NCI-H82 treated with DMSO at 0.1 percent for 48 hours (cell line): Measurements from ENCODE around the gene GOLGA5.
"Not testable (repeated sequence)": the region's sequence is repeated elsewhere in the genome, so short reads cannot be mapped to it uniquely, and the experiment has no call there.

ENCODE experiments used
- DNase-seq: peaks from one replicate; lab custom pipeline; 2025; ENCODE audit not compliant: unreplicated experiment; lab: John Stamatoyannopoulos, UW

The GOLGA5 gene, protein sequence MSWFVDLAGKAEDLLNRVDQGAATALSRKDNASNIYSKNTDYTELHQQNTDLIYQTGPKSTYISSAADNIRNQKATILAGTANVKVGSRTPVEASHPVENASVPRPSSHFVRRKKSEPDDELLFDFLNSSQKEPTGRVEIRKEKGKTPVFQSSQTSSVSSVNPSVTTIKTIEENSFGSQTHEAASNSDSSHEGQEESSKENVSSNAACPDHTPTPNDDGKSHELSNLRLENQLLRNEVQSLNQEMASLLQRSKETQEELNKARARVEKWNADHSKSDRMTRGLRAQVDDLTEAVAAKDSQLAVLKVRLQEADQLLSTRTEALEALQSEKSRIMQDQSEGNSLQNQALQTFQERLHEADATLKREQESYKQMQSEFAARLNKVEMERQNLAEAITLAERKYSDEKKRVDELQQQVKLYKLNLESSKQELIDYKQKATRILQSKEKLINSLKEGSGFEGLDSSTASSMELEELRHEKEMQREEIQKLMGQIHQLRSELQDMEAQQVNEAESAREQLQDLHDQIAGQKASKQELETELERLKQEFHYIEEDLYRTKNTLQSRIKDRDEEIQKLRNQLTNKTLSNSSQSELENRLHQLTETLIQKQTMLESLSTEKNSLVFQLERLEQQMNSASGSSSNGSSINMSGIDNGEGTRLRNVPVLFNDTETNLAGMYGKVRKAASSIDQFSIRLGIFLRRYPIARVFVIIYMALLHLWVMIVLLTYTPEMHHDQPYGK

DNA sequence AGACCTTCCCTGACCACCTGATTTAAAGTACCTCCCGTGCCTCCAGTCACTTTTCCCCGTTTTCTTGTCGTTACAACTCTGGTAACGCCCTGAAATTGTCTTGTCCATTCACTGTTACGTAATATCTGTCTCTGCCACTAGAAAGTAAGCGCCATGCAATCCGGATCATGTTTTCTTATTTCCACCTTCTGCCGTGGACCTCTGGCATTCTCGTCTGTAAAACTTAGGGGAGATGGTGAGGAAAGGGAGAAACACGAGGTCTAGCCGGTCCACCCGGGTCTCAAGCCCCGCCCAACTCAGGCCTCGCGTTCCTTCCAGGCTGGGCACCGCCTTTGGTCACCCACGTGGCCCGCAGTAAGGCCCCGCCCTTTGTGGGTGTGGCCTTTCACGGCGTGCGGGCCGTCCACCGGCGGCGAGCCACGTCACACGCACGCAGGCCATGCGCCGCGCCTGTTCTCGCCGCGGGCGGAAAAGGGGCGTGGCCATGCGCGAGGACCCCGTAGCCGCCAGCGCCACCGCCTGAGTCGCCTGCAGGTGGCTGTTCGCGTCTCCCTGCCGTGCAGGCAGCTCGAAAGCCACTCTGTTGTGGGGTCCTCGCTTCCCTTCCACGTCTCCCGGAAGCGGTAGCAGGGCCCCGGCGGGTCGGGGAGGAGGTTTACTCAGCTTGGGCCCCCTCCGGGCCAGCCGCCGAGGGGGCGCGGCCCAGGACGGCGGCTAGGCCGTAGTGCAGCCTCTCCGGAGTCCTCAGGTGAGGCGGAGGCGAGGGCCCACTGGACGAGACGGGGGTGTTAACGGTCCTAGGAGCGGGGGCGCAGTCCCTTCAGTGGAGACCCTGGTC, at the start of gene GOLGA5:
Gene GOLGA5 (plus strand): TSS at position 597 of the 838 bp plus-strand sequence. CDS start 3,133 bp downstream, outside the sequence.
- DNase-seq: peak; percentile 67

DNA sequence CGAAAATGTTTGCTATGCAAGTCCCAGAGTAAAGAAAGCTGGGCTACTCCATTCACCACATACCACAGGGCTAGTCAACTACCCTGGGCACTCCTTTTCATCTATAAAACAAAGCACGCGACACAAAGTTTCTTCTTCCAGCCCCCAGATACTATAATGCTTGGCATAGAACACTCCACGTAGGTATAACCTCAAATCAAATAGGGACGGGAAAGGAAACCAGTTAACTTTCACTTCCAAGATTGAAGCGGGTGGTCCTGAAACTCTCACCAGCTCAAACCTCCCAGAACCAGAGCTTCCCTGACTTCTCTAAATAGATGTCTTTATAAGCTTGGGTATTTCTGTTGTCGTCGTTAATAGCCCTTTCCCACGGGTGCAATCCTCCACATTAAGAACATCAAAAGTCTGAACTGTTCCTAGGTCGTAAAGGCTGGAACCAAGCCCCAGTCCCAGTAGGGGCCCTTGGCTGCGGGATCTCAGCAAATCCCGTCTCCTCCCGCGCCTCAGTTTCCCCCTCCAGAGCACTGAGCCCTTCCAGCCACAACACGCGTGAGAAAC, 46.3 kb upstream of the GOLGA5 start:
- no peak for DNase-seq

DNA sequence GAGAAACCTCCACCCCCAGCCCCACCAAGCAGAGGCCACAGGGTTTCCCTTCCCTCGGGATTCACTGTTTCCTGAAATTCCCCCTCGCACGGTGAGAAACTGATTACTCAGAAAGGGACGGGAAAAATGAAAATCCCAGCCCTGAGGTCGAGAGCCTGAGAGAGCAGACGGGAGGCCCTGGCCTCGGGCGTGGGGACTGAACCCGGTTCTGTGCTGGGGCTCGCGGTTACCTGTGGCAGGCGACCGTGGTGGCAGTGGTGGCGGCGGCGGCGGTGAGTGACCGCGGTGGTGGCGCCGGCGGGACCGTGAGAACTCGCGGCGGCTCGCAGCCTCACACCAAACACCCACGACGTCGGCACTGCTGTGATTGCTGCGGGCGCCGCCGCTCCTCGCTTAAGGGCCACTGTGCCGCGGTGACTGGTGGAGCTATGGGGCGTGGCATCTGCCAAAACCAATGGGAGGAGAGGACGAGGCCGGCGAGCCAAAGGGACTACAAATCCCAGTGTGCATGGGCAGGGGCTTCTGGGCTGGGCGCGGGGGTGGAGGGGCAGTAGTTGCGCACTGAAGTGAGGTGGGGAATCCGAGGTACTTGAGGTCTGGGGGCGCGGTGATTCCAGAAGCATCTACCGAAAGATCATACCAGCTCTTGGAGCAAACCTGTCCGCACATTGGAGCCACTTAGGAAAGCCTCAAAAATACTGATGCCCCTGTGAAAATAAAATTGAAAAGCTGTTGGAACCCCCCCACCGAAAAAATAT, 45.7 kb upstream of the GOLGA5 start, which contains the start of gene LGMN:
Gene LGMN (minus strand): TSS at position 369 of the 758 bp plus-strand sequence. CDS start 15,841 bp downstream, outside the sequence.
- DNase-seq: peak; percentile 85

DNA sequence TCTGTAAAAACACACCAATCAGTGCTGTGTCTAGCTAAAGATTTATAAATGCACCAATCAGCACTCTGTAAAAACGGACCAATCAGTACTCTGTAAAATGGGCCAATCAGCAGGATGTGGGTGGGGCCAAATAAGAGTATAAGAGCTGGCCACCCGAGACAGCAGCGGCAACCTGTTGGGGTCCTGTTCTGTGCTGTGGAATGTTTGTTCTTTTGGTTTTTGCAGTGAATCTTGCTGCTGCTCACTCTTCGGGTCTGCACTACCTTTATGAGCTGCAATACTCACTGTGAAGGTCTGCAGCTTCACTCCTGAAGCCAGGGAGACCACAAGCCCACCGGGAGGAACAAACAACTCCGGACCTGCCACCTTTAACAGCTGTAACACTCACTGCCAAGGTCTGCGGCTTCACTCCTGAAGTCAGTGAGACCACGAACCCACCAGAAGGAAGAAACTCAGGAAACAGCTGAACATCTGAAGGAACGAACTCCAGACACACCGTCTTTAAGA, 43.8 kb upstream of the GOLGA5 start:
- DNase-seq: not testable (repeated sequence)

DNA sequence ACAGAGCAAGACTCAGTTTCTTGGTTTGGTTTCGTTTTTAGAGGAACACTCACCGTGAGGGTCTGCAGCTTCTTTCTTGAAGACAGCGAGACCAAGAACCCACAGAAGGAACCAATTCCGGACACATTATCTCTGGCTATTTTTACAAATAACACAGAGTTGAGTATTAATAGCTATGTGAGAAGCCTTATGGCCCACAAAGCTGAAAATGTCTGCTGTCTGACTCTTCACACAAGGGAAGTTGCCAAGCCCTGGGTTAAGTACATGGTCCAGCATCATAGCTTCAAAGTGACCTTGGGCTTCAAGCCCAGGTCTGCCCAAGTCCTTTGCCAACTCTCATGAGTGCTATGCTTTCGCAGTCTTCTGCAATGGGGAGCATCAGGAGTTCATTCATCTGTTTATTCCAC, 43.1 kb upstream of the GOLGA5 start:
- DNase-seq: no peak

DNA sequence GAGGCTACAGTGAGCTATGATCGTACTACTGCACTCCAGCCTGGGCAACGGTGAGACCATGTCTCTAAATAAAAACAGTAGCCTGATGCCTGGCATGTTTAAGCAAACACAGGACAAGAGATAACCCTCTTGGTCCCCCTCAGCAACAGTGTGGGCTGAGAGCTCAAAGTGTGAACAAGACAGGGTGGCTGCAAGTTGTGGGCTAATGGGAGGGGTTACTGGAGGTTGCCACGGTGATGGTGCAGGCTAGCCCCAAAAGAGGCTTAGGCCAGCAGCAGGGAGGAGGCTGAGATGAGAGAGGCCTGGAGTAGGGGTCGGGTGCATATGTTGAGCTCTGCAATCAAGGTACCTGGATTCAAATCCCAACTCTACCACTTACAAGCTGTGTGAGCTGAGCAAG, 42.3 kb upstream of the GOLGA5 start:
- DNase-seq: peak; percentile 20

DNA sequence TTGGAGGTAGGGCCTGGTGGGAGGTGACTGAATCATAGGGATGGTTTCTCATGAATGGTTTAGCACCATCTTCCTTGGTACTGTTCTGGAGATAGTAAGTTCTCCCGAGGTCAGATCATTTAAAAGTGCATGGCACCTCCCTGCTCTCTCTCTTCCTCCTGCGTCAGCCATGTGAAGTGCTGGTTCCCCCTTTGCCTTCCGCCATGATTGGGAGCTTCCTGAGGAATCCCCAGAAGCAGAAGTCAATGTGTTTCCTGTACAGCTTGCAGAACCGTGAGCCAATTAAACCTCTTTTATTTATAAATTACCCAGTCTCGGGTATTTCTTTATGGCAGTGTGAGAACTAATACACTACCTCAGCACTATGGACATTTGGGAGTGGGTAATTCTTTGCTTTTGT, 40.9 kb upstream of the GOLGA5 start:
- no peak for DNase-seq

DNA sequence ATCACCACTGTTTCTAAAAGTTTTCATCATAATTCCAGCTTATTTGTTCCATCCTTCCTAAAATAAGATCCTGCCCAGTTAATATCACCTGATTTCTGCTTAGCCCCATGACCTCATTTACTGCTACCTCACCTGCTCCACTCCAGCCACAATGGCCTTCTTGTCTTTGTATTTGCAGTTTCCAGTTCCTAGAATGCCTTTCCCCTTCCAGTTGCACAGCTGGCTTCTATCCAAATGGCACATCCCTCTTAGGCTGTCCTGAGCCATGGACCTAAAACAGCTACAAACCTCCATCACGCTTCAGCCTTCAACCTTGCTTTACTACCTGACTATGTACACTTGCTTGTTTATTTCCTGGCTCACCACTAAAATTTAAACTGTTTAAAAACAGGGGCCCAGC, 39.1 kb upstream of the GOLGA5 start:
- no peak for DNase-seq

DNA sequence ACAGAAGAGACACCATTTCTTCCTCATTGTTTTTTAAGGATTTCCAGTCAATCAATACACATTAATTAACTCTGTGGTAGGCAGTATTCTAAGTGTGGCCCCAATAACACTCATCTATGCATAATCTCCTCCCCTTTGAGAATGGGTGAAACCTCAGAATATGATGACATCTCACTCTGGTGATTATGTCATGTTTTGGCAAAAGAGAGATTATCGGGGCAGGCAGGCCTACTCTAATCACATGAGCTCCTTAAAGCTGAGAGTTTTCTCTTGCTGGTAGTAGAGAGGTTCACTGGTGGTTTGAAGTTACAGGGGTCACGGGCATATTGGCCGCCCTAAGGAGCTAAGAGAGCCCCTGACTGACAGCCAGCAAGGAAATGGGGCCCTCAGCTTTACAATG, 38.6 kb upstream of the GOLGA5 start:
- no peak for DNase-seq

DNA sequence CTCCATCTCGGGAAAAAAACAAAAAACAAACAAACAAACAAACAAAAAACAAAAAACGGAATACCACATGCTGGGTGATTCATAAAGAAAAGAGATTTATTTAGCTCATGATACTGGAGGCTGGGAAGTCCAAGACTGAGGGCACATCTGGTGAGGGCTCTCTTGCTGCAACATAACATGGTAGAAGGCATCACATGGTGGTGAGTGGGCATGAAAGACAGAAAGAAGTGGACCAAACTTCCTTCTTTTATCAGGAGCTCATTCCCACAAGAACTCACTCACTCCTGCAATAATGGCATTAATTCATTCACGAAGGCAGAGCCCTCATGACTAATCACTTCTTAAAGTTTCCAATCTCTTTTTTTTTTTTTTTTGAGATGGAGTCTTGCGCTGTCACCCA, 37.7 kb upstream of the GOLGA5 start:
- DNase-seq: no peak

DNA sequence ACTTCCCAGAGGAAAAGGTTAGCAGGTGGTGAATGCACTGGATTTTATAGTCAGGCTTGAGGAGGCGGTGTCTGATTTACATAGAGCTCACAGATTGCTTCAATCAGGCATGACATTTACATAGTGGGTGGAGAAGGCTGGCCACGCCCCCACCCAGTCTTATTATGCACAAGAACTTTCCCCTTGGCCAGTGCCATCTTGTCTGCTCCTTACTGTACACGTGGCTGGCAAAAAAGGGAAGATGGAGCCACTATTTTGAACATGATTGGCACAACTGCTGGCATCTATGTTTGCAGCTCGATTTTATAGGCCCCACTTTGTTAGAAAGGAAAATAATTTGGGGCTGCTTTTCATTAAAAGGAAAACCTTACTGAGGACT, 34.8 kb upstream of the GOLGA5 start:
- peak; percentile 87 for DNase-seq

DNA sequence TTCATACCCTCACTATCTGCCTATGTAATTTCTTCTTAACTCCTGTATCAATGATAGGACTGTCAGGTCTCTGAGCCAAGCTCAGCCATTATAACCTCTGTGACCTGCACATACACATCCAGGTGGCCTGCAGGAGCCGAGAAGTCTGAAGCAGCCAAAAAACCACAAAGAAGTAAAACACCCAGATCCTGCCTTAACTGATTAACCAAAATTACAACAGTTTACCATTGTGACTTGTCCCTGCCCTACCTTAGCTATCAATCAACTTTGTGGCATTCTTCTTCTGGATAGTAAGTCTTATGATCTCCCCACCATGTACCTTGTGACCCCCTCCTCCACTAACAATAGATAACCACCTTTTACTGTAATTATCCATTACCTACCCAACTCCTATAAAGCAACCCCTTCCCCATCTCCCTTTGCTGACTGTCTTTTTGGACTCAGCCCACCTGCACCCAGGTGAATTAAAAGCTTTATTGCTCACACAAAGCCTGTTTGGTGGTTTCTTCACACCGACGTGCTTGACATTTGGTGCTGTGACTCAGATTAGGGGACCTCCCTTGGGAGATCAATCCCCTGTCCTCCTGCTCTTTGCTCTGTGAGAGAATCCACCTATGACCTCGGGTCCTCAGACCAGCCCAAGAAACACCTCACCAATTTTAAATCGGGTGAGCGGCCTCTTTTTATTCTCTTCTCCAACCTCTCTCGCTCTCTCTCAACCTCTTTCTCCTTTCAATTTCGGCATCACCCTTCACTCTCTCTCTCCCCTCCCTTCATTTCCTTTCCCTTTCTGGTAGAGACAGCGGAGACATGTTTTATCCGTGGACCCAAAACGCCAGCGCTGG, 34.2 kb upstream of the GOLGA5 start:
- no peak for DNase-seq

DNA sequence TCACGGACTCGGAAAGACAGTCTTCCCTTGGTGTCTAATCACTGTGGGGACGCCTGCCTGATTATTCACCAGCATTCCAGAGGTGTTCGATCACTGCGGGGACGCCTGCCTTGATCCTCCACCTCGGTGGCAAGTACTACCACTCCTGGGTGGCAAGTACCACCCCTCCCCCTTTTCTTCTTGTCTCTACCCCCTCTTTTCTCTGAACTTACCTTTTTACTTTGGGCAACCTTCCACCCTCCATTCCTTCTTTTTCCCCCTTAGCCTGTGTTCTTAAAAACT, 33.6 kb upstream of the GOLGA5 start:
- no peak for DNase-seq

DNA sequence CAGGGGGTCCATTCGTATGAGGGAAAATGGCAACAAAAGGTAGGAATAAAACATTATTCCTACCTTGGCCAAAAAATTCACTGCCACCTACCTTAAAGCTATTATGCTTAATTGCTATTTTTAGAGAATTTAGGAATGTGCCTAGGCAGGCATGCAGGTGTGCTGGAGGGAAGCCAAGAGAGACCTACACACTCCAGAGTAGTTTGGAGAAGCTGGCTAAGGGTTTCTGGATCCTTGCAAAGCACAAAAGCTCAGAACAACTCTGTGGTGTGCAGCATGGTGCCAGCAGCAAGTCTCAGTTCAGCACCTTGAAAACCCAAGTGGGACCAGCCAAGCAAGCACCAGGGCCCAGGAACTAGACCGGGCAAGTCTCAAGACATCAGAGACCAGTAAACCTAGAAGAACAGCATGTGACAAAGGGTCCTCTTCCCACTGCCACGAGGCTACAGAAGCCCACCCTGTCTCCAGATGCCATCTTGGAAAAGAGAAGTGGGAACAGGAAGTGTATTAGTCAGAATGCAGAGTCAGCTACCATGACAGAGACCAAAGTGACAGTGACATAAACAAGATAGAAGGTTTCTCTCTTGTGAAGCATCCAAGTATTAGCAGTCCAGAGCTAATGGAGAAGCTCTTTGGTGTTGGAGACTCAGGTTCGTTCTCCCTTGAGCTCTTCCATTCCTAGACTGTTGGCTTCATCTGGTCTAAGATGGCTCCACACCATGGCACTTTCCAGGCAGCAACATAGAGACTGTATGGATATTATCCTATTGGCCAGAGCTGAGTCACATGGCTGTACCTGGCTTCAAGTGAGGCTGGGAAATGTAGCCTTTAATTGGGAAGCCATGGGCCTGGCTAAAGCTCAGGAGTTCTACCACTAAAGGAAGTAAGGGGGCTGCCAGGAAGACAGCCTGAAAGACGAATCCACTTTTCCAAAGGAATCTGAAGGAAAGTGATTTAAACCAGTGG, 30.2 kb upstream of the GOLGA5 start:
- DNase-seq: not testable (repeated sequence)

DNA sequence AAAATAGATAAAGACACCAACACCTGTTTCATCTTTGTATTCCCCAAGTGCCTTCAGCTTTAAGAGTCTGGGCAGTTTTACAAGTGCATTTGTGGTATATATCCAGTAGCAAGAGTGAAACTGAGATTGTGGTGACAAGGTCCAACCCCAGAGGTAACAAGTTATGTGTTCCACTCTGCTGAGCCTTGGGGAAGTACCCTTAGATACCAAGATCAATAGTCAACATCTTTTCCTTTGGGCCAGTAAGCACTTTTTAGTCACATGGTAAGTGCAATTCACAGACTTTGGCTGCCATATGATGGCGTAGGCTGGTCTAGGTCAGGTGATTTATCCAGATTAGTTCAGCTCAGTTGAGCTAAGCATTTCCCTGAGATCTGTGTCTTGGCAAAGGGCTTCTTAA, 25.9 kb upstream of the GOLGA5 start:
- peak; percentile 26 for DNase-seq

DNA sequence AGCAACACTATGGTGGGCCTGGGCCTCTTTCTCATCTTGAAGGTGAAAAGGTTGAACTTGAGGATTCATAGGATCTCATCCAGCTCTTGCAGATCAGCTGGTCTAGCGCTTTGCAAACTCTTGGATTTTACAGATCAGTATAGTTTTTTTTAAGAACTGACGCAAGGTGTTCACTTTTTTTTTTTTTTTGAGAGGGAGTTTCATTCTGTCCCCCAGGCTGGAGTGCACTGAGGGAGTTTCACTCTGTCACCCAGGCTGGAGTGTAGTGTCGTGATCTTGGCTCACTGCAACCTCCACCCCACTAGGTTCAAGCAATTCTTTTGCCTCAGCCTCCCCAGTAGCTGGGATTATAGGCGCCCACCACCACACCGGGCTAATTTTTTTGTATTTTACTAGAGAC, 25.3 kb upstream of the GOLGA5 start:
- no peak for DNase-seq

DNA sequence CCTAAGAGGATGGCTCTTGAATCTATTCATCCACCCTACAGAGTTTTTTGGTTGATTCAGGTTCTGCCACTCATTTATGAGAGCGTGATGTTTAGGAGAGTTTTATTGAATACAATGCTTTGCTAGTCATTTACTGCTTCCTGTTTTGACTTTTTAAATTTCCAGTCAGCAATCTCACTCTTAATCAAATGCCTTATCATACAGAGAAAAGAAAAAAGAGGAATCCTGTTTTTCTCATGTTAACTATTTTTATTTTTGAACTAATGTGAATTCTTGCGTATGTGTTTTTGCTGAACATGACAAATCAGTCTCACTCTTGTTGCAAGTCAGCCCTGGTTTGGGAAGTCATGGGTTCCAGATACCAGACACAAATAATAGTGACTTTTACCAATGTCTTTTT, 23.6 kb upstream of the GOLGA5 start:
- DNase-seq: no peak

DNA sequence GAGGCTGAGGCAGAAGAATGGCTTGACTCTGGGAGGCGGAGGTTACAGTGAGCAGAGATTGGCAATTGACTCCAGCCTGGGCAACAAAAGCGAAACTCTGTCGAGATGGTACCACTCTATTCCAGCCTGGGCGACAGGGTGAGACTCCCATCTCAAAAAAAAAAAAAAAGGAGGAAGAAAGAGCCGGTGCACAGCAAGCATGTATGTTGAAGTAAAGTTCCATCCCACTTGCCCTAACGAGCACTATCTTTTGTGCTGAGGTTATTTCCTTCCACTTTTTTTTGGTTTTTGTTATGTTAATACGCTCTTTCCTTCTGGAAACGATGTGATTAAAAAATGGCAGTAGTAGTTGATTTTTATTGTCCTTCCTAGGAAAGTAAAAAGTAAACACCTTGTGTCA, 19.5 kb upstream of the GOLGA5 start:
- DNase-seq: no peak
